ENCODE results near the gene ZBTB25.
"Not testable (repeated sequence)": the region's sequence is repeated elsewhere in the genome, so short reads cannot be mapped to it uniquely, and the experiment has no call there.

GRCh38 chr14:64517667-64518066 is 14.0 kb upstream of the ZBTB25 start:
- not testable (repeated sequence) for TF ChIP-seq CTCF (conservative IDR thresholded peaks at IDR 0.05; ENCODE audit: low read length); EZH2phosphoT487 (IDR thresholded peaks at IDR 0.05; ENCODE audit: borderline replicate concordance, low read depth, low read length)

All from OCI-LY7 (cell line).